Liver (tissue), 3 donors: ENCODE measurements around the gene APBB1.

Experiments used
- ATF3 ChIP-seq: IDR thresholded peaks from 2 replicates; pipeline ENCODE4 v1.6.1; 2016; ENCODE audit warnings: antibody characterized with exemption
- EGR1 ChIP-seq, 2 donors: IDR thresholded peaks; 2 replicates each; pipeline ENCODE4 v1.6.1; 2016 to 2018; ENCODE audit warnings: antibody characterized with exemption in 2 of 2, low read depth in 2 of 2
- FOXA1 ChIP-seq: IDR thresholded peaks from 2 replicates; pipeline ENCODE4 v1.6.1; 2016; ENCODE audit warnings: antibody characterized with exemption
- GABPA ChIP-seq, 2 donors: IDR thresholded peaks in 1 of 2; conservative IDR thresholded peaks in 1 of 2; 2 replicates each; pipeline ENCODE4 v1.6.1; 2016; ENCODE audit warnings: antibody characterized with exemption in 2 of 2, mild to moderate bottlenecking in 1 of 2, moderate library complexity in 1 of 2
- HNF4A ChIP-seq, 2 donors: conservative IDR thresholded peaks; 2 replicates each; pipeline ENCODE4 v1.6.1; 2016; ENCODE audit warnings: antibody characterized with exemption in 2 of 2, mild to moderate bottlenecking in 2 of 2
- JUND ChIP-seq, 2 donors: IDR thresholded peaks; 2 replicates each; pipeline ENCODE4 v1.6.1; 2016; ENCODE audit warnings: antibody characterized with exemption in 2 of 2
- NR2F2 ChIP-seq: IDR thresholded peaks from 2 replicates; pipeline ENCODE4 v1.6.1; 2016; ENCODE audit warnings: antibody characterized with exemption
- RAD21 ChIP-seq, 2 donors: IDR thresholded peaks; 2 replicates each; pipeline ENCODE4 v1.6.1; 2016; ENCODE audit warnings: antibody characterized with exemption in 2 of 2, mild to moderate bottlenecking in 2 of 2
- REST ChIP-seq: IDR thresholded peaks from 2 replicates; pipeline ENCODE4 v1.6.1; 2016; ENCODE audit warnings: antibody characterized with exemption, mild to moderate bottlenecking
- RXRA ChIP-seq, 2 donors: IDR thresholded peaks; 2 replicates each; pipeline ENCODE4 v1.6.1; 2017 to 2018; ENCODE audit warnings: antibody characterized with exemption in 2 of 2, mild to moderate bottlenecking in 1 of 2
- TAF1 ChIP-seq: conservative IDR thresholded peaks from 2 replicates; pipeline ENCODE4 v1.6.1; 2016; ENCODE audit warnings: antibody characterized with exemption, mild to moderate bottlenecking
- YY1 ChIP-seq: IDR thresholded peaks from 2 replicates; pipeline ENCODE4 v1.6.1; 2016; ENCODE audit warnings: antibody characterized with exemption, mild to moderate bottlenecking
- TF ChIP-seq, protein P1 (sequence below): fragments of 150-350 bp; IDR thresholded peaks from 2 replicates; pipeline ENCODE4 v1.5.1; 2017; ENCODE audit warnings: improper control_type of control experiment, low read depth, low read length; ENCODE audit not compliant: missing input control
- TF ChIP-seq, protein P2 (sequence below): IDR thresholded peaks from 2 replicates; pipeline ENCODE4 v1.6.1; 2016; ENCODE audit warnings: antibody characterized with exemption
- donor health status: healthy.
- donor health status: healthy.

- TF ChIP-seq, protein P1, sequence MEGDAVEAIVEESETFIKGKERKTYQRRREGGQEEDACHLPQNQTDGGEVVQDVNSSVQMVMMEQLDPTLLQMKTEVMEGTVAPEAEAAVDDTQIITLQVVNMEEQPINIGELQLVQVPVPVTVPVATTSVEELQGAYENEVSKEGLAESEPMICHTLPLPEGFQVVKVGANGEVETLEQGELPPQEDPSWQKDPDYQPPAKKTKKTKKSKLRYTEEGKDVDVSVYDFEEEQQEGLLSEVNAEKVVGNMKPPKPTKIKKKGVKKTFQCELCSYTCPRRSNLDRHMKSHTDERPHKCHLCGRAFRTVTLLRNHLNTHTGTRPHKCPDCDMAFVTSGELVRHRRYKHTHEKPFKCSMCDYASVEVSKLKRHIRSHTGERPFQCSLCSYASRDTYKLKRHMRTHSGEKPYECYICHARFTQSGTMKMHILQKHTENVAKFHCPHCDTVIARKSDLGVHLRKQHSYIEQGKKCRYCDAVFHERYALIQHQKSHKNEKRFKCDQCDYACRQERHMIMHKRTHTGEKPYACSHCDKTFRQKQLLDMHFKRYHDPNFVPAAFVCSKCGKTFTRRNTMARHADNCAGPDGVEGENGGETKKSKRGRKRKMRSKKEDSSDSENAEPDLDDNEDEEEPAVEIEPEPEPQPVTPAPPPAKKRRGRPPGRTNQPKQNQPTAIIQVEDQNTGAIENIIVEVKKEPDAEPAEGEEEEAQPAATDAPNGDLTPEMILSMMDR: no peak
- TF ChIP-seq EGR1 (IDR thresholded peaks at IDR 0.05; ENCODE audit: low read depth in 2 of 2): no peak
- TF ChIP-seq REST: no peak
- TF ChIP-seq YY1: no peak
- TF ChIP-seq, protein P2, sequence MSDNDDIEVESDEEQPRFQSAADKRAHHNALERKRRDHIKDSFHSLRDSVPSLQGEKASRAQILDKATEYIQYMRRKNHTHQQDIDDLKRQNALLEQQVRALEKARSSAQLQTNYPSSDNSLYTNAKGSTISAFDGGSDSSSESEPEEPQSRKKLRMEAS: no peak
- TF ChIP-seq GABPA (IDR thresholded peaks at IDR 0.05 in 1 of 2, conservative IDR thresholded peaks at IDR 0.05 in 1 of 2): no peak
- TF ChIP-seq ATF3: no peak
- no peak for TF ChIP-seq RAD21 (IDR thresholded peaks at IDR 0.05)
- no peak for TF ChIP-seq RXRA (IDR thresholded peaks at IDR 0.05)
- no peak for TF ChIP-seq TAF1
- no peak for TF ChIP-seq HNF4A (conservative IDR thresholded peaks at IDR 0.05)
- no peak for TF ChIP-seq FOXA1
- TF ChIP-seq JUND (IDR thresholded peaks at IDR 0.05): no peak
- TF ChIP-seq NR2F2: no peak
Measured at GRCh38 chr11:6418557-6419008, 311 bp downstream of the APBB1 start.
